ENCODE measurements around the gene GSPT2. TPM values are rescaled to one million over a fixed set of nuclear protein-coding genes. Genes with fewer than 3 reads are reported as not detected.

The GSPT2 gene
- polyA plus RNA-seq, 3 donors from 2014 or later = 5.5 to 10.7 (median 6.6) TPM

DNA sequence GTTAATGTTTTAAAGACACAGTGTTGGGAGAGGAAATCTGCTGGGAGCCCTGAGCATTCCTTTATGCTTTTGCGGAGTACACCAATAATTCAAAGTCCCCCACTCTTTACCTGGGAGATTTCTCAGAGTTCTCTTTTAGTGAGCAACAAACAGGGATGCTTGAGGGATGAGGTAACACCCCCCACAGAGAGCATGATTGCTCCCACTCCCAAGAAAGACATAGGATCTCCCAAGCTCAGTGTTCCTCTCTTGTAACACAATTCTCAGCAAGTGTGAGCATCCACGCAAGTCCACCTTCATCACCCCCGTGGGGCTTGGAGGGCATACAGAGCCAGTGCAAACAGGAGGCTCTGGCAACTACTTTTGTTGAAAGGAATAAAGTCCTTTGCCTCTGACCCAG is 36.1 kb downstream of the GSPT2 start:
- H3K9me3 Mint-ChIP-seq = no peaks in the 10 kb centered on the region
- no peaks in the 10 kb centered on the region for H3K4me1 Mint-ChIP-seq
- H3K4me3 Mint-ChIP-seq = no peak overlapping the region
- peaks cover 2 to 8% (median 5%) of the 10 kb centered on the region in 3 donors for H3K27me3 Mint-ChIP-seq (ENCODE audit: low read depth in 3 of 3)
- no peak for DNase-seq
- H3K36me3 Mint-ChIP-seq = no peaks in the 10 kb centered on the region
- H3K27ac Mint-ChIP-seq = no peak overlapping the region

DNA sequence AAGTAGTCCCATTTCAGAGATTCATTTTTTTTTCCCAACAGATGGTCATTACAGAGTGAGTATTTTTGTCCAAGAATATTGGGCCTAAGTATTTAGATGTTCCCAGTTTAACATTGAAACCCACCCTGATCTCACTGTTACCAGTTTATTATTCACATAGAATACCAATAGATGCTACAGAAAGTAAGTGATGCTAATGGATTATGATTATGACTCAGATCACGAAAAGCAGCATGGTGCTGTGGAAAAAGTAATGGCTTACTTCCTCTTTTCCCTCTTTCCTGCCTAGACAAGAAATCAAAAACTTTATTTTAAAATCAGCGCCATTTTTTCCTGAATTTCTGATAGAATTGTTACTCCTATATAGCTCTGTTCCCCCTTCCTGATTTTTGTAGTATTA is 51.9 kb downstream of the GSPT2 start:
- Mint-ChIP-seq H3K27ac (no peak overlapping the region), H3K4me1 (no peaks in the 10 kb centered on the region), H3K9me3 (no peaks in the 10 kb centered on the region), H3K36me3 (no peaks in the 10 kb centered on the region), H3K4me3 (no peak overlapping the region), H3K27me3 (ENCODE audit: low read depth in 3 of 3) (peaks cover 2 to 9% (median 7%) of the 10 kb centered on the region in 3 donors)
- DNase-seq = no peak

Other genes starting within 250 kb of the GSPT2 start
- 1 to 10 TPM; 3.8 to 8.9 (median 5.6) TPM for gene NUDT11, start 246.8 kb upstream of the GSPT2 start, polyA plus RNA-seq
- not detected for gene CENPVL3, start 124.5 kb upstream of the GSPT2 start, polyA plus RNA-seq
- not detected for gene CENPVL2, start 60.6 kb upstream of the GSPT2 start, polyA plus RNA-seq
- not detected for gene CENPVL1, start 32.9 kb upstream of the GSPT2 start, polyA plus RNA-seq
- gene MAGED1, start 150.2 kb downstream of the GSPT2 start, polyA plus RNA-seq = 10 to 100 TPM; 23.3 to 56.0 (median 31.2) TPM